Measurements from ENCODE around the gene SMC1B. TPM values are rescaled to one million over a fixed set of nuclear protein-coding genes. Genes with fewer than 3 reads are reported as not detected.

The SMC1B gene
- total RNA-seq, 1 donor from 2014 or later = 0.13 TPM

DNA sequence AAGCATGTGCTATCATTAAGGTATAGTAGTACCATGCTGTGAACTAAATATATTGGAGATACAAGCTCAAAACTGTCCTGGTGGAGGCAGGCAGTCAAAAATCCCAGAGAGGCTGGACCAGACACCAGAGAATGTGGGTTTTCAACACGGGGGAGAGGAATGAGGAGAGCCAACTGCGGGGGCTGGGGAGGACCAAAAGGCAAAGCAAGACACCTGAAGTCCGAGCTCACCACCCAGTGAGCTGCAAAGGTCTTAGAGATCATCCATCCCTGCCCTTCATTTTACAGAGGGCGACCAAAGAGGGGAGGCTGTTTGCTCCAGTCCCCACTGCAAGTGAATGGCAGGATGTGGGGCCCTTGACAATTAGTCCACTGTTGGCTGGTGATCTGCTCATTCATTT is 10.1 kb upstream of the SMC1B start:
- POLR2A ChIA-PET = no interaction called here
- Mint-ChIP-seq H3K4me3 (no peak overlapping the region), H3K9me3 (no peaks in the 10 kb centered on the region), H3K27ac (no peak overlapping the region), H3K4me1 (peaks cover 13% of the 10 kb centered on the region), H3K27me3 (no peaks in the 10 kb centered on the region), H3K36me3 (ENCODE audit: low read depth) (no peaks in the 10 kb centered on the region)
- CTCF ChIA-PET = no interaction called here
- no peak for ATAC-seq (ENCODE audit: low read depth)
- no peak for DNase-seq
- TF ChIP-seq, protein P1, sequence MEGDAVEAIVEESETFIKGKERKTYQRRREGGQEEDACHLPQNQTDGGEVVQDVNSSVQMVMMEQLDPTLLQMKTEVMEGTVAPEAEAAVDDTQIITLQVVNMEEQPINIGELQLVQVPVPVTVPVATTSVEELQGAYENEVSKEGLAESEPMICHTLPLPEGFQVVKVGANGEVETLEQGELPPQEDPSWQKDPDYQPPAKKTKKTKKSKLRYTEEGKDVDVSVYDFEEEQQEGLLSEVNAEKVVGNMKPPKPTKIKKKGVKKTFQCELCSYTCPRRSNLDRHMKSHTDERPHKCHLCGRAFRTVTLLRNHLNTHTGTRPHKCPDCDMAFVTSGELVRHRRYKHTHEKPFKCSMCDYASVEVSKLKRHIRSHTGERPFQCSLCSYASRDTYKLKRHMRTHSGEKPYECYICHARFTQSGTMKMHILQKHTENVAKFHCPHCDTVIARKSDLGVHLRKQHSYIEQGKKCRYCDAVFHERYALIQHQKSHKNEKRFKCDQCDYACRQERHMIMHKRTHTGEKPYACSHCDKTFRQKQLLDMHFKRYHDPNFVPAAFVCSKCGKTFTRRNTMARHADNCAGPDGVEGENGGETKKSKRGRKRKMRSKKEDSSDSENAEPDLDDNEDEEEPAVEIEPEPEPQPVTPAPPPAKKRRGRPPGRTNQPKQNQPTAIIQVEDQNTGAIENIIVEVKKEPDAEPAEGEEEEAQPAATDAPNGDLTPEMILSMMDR (IDR thresholded peaks at IDR 0.05) = no peak
- intact Hi-C loops (cut with micrococcal nuclease) = no loop called here

GRCh38 chr22:45422237-45422983 is 9.0 kb upstream of the SMC1B start:
- ATAC-seq (ENCODE audit: low read depth) = no peak
- H3K27me3 Mint-ChIP-seq = no peaks in the 10 kb centered on the region
- no peaks in the 10 kb centered on the region for H3K9me3 Mint-ChIP-seq
- ChIA-PET POLR2A (no interaction called here), CTCF (no interaction called here)
- H3K36me3 Mint-ChIP-seq (ENCODE audit: low read depth) = no peaks in the 10 kb centered on the region
- H3K27ac Mint-ChIP-seq = no peak overlapping the region
- intact Hi-C loops (cut with micrococcal nuclease) = no loop called here
- DNase-seq = no peak
- H3K4me3 Mint-ChIP-seq = no peak overlapping the region
- H3K4me1 Mint-ChIP-seq = peaks cover 5% of the 10 kb centered on the region
- TF ChIP-seq, protein P1 (IDR thresholded peaks at IDR 0.05) = no peak

DNA sequence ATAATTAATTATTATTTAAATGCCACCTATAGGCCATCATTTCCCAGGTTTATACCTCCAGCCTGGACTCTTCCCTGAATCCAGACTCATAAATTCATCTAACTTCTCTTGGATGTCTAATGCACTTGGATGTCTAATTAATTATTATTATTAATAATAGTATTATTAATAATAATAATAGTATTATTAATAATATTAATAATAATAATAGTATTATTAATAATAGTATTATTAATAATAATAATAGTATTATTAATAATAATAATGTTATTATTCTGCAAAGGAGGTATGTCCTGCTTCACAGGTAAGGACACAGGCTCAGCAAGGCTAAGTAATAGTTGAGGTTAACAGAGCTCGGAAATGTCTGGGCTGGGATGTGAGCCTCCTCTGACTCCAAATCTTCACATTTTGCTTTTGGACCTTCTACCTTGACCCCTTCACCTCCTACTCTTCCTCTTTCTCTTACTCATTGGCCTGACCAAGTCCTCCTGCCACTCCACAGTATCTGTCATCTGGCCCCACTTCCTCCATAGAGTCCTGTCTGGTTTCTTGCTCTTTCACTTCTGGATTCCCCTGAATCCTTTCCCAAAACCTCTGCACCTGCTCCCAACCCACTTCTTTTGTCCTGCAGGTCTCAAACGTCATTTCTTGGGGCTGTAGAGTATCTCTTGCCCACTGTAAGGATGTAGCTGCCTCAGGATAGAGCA is 8.1 kb upstream of the SMC1B start:
- H3K27me3 Mint-ChIP-seq = no peaks in the 10 kb centered on the region
- TF ChIP-seq, protein P1 (IDR thresholded peaks at IDR 0.05) = no peak
- peaks cover 5% of the 10 kb centered on the region for H3K4me1 Mint-ChIP-seq
- no peak overlapping the region for H3K27ac Mint-ChIP-seq
- POLR2A ChIA-PET = no interaction called here
- H3K9me3 Mint-ChIP-seq = no peaks in the 10 kb centered on the region
- H3K4me3 Mint-ChIP-seq = no peak overlapping the region
- ATAC-seq (ENCODE audit: low read depth) (no peak), DNase-seq (no peak)
- intact Hi-C loops (cut with micrococcal nuclease) = no loop called here
- no peaks in the 10 kb centered on the region for H3K36me3 Mint-ChIP-seq (ENCODE audit: low read depth)
- CTCF ChIA-PET = no interaction called here

GRCh38 chr22:45420539-45420938 is 7.1 kb upstream of the SMC1B start:
- ChIA-PET POLR2A (no interaction called here), CTCF (no interaction called here)
- TF ChIP-seq, protein P1 (IDR thresholded peaks at IDR 0.05) = no peak
- no peaks in the 10 kb centered on the region for H3K9me3 Mint-ChIP-seq
- H3K4me1 Mint-ChIP-seq = peaks cover 5% of the 10 kb centered on the region
- ATAC-seq (ENCODE audit: low read depth) = no peak
- no peak overlapping the region for H3K4me3 Mint-ChIP-seq
- H3K27me3 Mint-ChIP-seq = no peaks in the 10 kb centered on the region
- H3K27ac Mint-ChIP-seq = no peak overlapping the region
- H3K36me3 Mint-ChIP-seq (ENCODE audit: low read depth) = no peaks in the 10 kb centered on the region
- DNase-seq = no peak
- intact Hi-C loops (cut with micrococcal nuclease) = no loop called here

DNA sequence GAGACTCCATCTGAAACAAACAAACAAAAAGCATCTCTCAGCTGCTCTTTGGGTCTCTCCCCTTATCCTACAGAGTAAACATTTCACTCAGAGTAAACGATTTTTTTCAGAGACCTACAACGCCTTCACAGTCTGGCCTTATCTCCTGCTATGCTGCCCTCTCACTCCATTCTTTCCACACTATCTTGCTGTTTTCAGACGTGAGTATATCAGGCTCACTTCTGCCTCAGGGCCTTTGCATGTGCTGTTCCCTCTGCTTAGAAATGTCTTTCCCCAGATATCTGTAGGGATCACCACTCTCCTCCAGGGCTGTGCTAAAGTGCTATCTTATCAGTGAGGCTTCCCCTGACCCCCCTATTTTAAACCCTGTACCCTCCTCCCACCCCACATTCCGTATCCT is 6.6 kb upstream of the SMC1B start:
- no peak overlapping the region for H3K27ac Mint-ChIP-seq
- POLR2A ChIA-PET = no interaction called here
- CTCF ChIA-PET = no interaction called here

More for the DNA sequence above, 6.6 kb upstream of the SMC1B start:
- Mint-ChIP-seq H3K36me3 (ENCODE audit: low read depth) (no peaks in the 10 kb centered on the region), H3K4me3 (no peak overlapping the region), H3K27me3 (no peaks in the 10 kb centered on the region), H3K9me3 (no peaks in the 10 kb centered on the region), H3K4me1 (peaks cover 5% of the 10 kb centered on the region)
- intact Hi-C loops (cut with micrococcal nuclease) = no loop called here
- ATAC-seq (ENCODE audit: low read depth) (no peak), DNase-seq (no peak)
- TF ChIP-seq, protein P1 (IDR thresholded peaks at IDR 0.05) = no peak
